Measurements from ENCODE around the gene AMOT. TPM values are rescaled to one million over a fixed set of nuclear protein-coding genes. Genes with fewer than 3 reads are reported as not detected.

The AMOT gene
- total and polyA plus RNA-seq, 2 donors, result 8.8 to 29.2 TPM

DNA sequence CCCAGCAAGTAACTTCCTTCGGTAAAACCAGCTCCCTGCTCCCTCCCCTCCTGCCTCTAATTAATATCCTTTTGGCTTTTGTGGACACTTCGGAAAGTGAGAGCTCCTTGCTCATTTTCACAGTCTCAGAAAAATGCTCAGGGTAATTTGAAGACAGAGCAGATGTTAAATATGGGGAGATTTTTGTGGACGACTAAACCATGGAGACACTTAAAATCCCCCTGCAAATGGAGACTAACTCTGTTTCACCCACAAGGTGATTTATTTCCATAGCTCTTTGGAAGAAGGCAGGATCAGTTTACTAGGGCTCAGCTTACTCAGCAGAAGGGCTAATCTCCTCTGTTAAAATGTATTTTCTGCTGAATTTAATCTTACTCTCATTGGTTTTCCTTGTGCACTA, 12.2 kb upstream of the AMOT start:
- no peak for DNase-seq (ENCODE audit: extremely low spot score)
- 56% methylated on average over 3 of the region's 3 CpGs for WGBS

DNA sequence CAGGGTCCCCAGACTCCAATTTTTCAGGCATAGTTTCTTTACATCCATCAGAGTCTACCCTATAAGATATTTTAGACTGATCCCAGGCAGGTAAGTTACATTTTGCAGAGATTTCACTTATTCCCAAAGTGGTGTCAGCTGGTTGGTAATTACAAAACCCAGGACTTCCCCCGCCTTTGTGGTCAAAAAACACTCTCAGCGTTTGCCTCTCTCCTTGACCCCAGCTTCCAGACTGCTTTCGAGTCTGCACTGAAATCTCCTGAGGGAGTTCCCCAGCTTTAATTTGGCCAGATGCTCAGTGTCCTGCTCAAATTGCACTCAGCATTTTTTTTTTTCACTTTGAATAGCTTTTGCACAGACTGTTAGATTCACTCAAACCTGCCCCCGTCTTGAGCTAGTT, 11.2 kb upstream of the AMOT start:
- 28% methylated on average over 4 of the region's 4 CpGs for WGBS
- DNase-seq (ENCODE audit: extremely low spot score), result no peak
- H3K4me3 ChIP-seq (ENCODE audit: low read depth, low read length), result no peak overlapping the region
- H3K36me3 ChIP-seq (ENCODE audit: insufficient read depth), result no peaks in the 10 kb centered on the region
- no peaks in the 10 kb centered on the region for H3K4me1 ChIP-seq (ENCODE audit: insufficient read depth)
- H3K27ac ChIP-seq (ENCODE audit: low read depth), result no peak overlapping the region

More for the DNA sequence above, 12.2 kb upstream of the AMOT start:
- no peak overlapping the region for H3K4me3 ChIP-seq (ENCODE audit: low read depth, low read length)
- H3K27ac ChIP-seq (ENCODE audit: low read depth), result no peak overlapping the region
- no peaks in the 10 kb centered on the region for H3K36me3 ChIP-seq (ENCODE audit: insufficient read depth)
- H3K4me1 ChIP-seq (ENCODE audit: insufficient read depth), result no peaks in the 10 kb centered on the region

DNA sequence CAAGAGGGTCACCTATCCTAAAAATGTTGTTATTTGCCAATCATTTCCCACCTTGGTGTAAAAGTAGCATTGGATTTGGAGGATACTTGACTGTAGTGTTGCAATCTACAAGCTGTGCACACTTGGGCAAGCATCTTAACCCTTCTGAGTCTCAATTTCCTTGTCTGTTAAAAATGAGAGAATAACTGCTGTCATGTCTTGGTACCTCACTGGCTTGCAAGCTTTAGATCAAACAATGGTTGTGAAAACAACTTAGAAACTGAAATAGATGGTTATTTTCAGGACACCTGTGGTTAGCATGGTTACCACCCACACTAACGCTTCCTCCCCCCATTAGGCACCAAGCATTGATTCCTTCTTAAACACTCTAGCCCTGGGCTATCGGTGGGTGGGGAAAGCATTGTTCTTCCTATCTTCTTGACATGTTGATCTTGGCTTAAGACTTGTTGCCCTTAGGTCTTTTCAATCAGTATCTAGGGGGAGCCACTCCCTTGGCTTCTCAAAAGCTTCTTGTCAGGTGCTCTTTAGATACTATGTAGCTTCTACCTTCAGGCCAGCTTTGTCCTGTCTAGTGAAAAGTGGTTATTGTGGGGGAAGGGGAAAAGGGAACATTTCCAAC, 10.6 kb upstream of the AMOT start:
- Histone ChIP-seq H3K4me3 (ENCODE audit: low read depth, low read length) (no peak overlapping the region), H3K36me3 (ENCODE audit: insufficient read depth) (no peaks in the 10 kb centered on the region), H3K4me1 (ENCODE audit: insufficient read depth) (no peaks in the 10 kb centered on the region), H3K27ac (ENCODE audit: low read depth) (no peak overlapping the region)
- no peak for DNase-seq (ENCODE audit: extremely low spot score)
- 77% methylated on average over 2 of the region's 2 CpGs for WGBS

GRCh38 chrX:112849016-112849415, 8.4 kb upstream of the AMOT start:
- no peak overlapping the region for H3K4me3 ChIP-seq (ENCODE audit: low read depth, low read length)
- no peaks in the 10 kb centered on the region for H3K36me3 ChIP-seq (ENCODE audit: insufficient read depth)
- H3K27ac ChIP-seq (ENCODE audit: low read depth), result no peak overlapping the region
- DNase-seq (ENCODE audit: extremely low spot score), result no peak
- H3K4me1 ChIP-seq (ENCODE audit: insufficient read depth), result no peaks in the 10 kb centered on the region

DNA sequence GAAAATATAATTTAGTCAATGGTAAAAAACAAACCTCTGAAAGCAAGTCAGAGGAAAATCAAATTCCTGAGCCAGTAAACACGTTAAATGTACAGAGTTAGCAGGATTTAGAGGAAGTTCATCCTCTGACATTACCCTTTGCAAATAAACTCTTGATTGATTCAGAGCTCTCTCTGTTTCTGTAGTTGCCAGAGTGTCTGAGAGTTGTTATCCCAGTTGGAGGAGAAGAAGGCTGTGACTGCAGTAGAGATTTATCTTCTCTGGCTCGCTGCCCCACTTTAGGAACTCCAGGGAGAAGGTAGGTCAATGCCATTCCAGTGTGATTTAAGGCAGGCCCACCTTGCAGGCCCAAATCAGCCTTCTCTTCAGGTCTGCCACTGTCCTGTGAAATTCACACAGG, 6.2 kb upstream of the AMOT start:
- no peak for DNase-seq (ENCODE audit: extremely low spot score)
- WGBS, result 31% methylated on average over 2 of the region's 2 CpGs
- H3K4me1 ChIP-seq (ENCODE audit: insufficient read depth), result no peaks in the 10 kb centered on the region
- H3K36me3 ChIP-seq (ENCODE audit: insufficient read depth), result no peaks in the 10 kb centered on the region
- H3K4me3 ChIP-seq (ENCODE audit: low read depth, low read length), result no peak overlapping the region
- H3K27ac ChIP-seq (ENCODE audit: low read depth), result no peak overlapping the region

GRCh38 chrX:112846187-112846586, 5.6 kb upstream of the AMOT start:
- DNase-seq (ENCODE audit: extremely low spot score), result no peak
- Histone ChIP-seq H3K36me3 (ENCODE audit: insufficient read depth) (no peaks in the 10 kb centered on the region), H3K4me1 (ENCODE audit: insufficient read depth) (no peaks in the 10 kb centered on the region), H3K4me3 (ENCODE audit: low read depth, low read length) (no peak overlapping the region), H3K27ac (ENCODE audit: low read depth) (no peak overlapping the region)
- WGBS, result 30% methylated on average over 4 of the region's 4 CpGs

GRCh38 chrX:112844250-112844649, 3.6 kb upstream of the AMOT start:
- Histone ChIP-seq H3K36me3 (ENCODE audit: insufficient read depth) (no peaks in the 10 kb centered on the region), H3K4me1 (ENCODE audit: insufficient read depth) (no peaks in the 10 kb centered on the region)
- WGBS, result 68% methylated on average over 6 of the region's 6 CpGs

GRCh38 chrX:112841820-112842157, 1.2 kb upstream of the AMOT start:
- 19% methylated on average over 5 of the region's 5 CpGs for WGBS

More at GRCh38 chrX:112844250-112844649, 3.6 kb upstream of the AMOT start:
- no peak overlapping the region for H3K27ac ChIP-seq (ENCODE audit: low read depth)
- no peak for DNase-seq (ENCODE audit: extremely low spot score)
- H3K4me3 ChIP-seq (ENCODE audit: low read depth, low read length), result no peak overlapping the region

DNA sequence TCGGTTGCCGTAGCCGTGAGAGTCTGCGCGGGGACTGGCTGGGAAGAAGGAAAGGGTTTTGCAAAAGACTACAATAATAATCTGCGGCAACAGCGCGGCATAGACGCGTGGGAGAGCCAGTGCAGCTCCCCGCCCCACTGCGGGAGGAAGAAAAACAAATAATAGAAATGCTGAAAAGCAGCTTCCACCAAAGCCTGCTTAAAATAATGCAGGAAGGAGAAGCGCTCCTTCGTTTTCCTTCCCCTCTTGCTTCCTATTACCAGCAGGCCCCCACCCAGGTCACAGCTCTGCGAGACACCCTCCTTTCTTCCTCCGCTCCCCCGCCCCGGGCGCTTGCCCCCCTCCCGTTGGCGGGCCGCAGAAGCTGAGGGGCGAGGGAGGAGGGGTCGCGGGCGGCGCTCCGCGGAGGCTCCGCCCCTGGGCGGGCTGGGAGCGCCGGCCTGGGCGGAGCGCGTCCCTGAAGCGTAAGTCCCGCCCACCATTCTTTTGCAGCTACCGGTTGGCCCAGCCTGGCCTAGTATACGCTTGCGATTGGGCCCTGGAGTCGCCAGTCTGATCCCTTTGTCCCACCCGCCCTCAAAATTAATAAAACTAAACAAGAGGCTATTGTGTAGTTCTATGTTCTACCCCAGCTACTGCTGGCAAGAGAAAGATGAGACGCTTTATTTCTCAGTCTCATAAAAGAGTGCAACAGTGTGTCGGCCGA, 636 bp upstream of the AMOT start:
- peak overlapping the region; percentile 45 for H3K27ac ChIP-seq (ENCODE audit: low read depth)
- peak overlapping the region; percentile 72 for H3K4me3 ChIP-seq (ENCODE audit: low read depth, low read length)
- peaks cover 1% of the 10 kb centered on the region for H3K4me1 ChIP-seq (ENCODE audit: insufficient read depth)
- H3K36me3 ChIP-seq (ENCODE audit: insufficient read depth), result no peaks in the 10 kb centered on the region
- DNase-seq (ENCODE audit: extremely low spot score), result peak; percentile 68
- WGBS, result under 1% methylated on average over 46 of the region's 46 CpGs

More at GRCh38 chrX:112841820-112842157, 1.2 kb upstream of the AMOT start:
- H3K27ac ChIP-seq (ENCODE audit: low read depth), result no peak overlapping the region
- DNase-seq (ENCODE audit: extremely low spot score), result no peak
- H3K4me1 ChIP-seq (ENCODE audit: insufficient read depth), result peaks cover 1% of the 10 kb centered on the region
- peak overlapping the region; percentile 72 for H3K4me3 ChIP-seq (ENCODE audit: low read depth, low read length)
- no peaks in the 10 kb centered on the region for H3K36me3 ChIP-seq (ENCODE audit: insufficient read depth)

DNA sequence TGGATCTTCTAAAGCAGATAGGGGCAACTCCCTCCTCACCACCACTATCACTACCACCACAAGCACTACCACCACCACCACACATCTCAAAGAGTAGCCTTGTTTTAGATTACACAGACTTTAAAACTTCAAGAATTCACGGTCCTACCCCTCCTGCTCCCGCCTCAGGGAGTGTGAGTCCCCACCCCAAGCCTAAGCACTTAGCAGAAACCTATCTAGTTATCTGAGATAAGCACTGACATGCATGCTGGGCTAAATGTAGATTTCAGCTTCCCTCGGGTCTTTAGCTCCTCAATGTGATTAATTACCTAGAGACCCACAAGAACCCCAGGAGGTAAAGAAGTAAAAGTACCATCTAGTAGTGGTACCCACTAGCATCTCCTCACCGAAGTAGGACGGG, 775 bp downstream of the AMOT start:
- no peak overlapping the region for H3K27ac ChIP-seq (ENCODE audit: low read depth)

GRCh38 chrX:112837531-112837930, 3.1 kb downstream of the AMOT start:
- Histone ChIP-seq H3K4me1 (ENCODE audit: insufficient read depth) (peaks cover 1% of the 10 kb centered on the region), H3K27ac (ENCODE audit: low read depth) (no peak overlapping the region), H3K4me3 (ENCODE audit: low read depth, low read length) (no peak overlapping the region), H3K36me3 (ENCODE audit: insufficient read depth) (no peaks in the 10 kb centered on the region)
- DNase-seq (ENCODE audit: extremely low spot score), result no peak
- 100% methylated on average over 1 of the region's 1 CpG for WGBS

More for the DNA sequence above, 775 bp downstream of the AMOT start:
- Histone ChIP-seq H3K36me3 (ENCODE audit: insufficient read depth) (no peaks in the 10 kb centered on the region), H3K4me1 (ENCODE audit: insufficient read depth) (peaks cover 1% of the 10 kb centered on the region), H3K4me3 (ENCODE audit: low read depth, low read length) (peak overlapping the region; percentile 72)
- WGBS, result 11% methylated on average over 5 of the region's 5 CpGs
- DNase-seq (ENCODE audit: extremely low spot score), result no peak

DNA sequence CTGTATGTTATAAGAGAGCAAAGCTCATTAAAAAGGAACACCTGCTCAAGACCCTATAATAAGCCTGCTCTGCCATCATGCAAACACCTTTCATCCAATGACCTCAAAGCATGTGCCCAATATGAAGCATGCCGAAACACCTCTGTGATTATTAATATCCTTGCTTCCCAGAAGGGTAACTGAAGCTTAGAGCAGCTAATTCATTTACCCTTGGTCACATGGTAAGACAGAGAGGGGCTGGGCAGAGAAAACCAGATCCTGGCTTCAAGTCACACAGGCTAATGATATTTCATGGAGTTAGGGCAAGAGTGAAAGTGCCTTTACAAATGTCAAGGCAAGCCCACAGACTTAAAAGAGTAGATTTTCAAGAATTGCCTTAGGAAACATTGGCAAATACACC, 5.6 kb downstream of the AMOT start:
- H3K27ac ChIP-seq (ENCODE audit: low read depth), result no peak overlapping the region
- no peaks in the 10 kb centered on the region for H3K36me3 ChIP-seq (ENCODE audit: insufficient read depth)
- WGBS, result 98% methylated on average over 1 of the region's 1 CpG

GRCh38 chrX:112834031-112834845, 6.4 kb downstream of the AMOT start:
- no peaks in the 10 kb centered on the region for H3K36me3 ChIP-seq (ENCODE audit: insufficient read depth)
- no peak for DNase-seq (ENCODE audit: extremely low spot score)
- H3K4me3 ChIP-seq (ENCODE audit: low read depth, low read length), result no peak overlapping the region
- peaks cover 1% of the 10 kb centered on the region for H3K4me1 ChIP-seq (ENCODE audit: insufficient read depth)
- H3K27ac ChIP-seq (ENCODE audit: low read depth), result no peak overlapping the region
- 30% methylated on average over 8 of the region's 8 CpGs for WGBS

More for the DNA sequence above, 5.6 kb downstream of the AMOT start:
- DNase-seq (ENCODE audit: extremely low spot score), result no peak
- Histone ChIP-seq H3K4me1 (ENCODE audit: insufficient read depth) (peaks cover 1% of the 10 kb centered on the region), H3K4me3 (ENCODE audit: low read depth, low read length) (no peak overlapping the region)
